ENCODE results near the gene TTLL5.
"Not testable (repeated sequence)": the region's sequence is repeated elsewhere in the genome, so short reads cannot be mapped to it uniquely, and the experiment has no call there.

- TF ChIP-seq CTCF (conservative IDR thresholded peaks at IDR 0.05 in 1 of 2, IDR thresholded peaks at IDR 0.05 in 1 of 2; ENCODE audit: extremely low read depth in 1 of 2, insufficient read depth in 1 of 2, low read depth in 1 of 2, low read length in 2 of 2); EZH2 (IDR thresholded peaks at IDR 0.05; ENCODE audit: borderline replicate concordance, low read length): not testable (repeated sequence)
Observed at GRCh38 chr14:75925141-75925840, 264.2 kb downstream of the TTLL5 start.
